Naive thymus-derived CD8-positive, alpha-beta T cell (primary cell): ENCODE results near the gene UBA6. TPM values are rescaled to one million over a fixed set of nuclear protein-coding genes. Genes with fewer than 3 reads are reported as not detected.

Experiments
- ATAC-seq, 2 donors: fragments of 150-1000 bp; cut with Tn5 transposase in 1 of 2; sonication (Bioruptor Pico), chemical (Tn5 transposase) in 1 of 2; 1 replicate in 1 of 2; 2 replicates in 1 of 2; pipeline ENCODE4 v1.10.0; 2021; ENCODE audit warnings: mild to moderate bottlenecking in 2 of 2, moderate library complexity in 2 of 2
- POLR2A ChIA-PET: fragments of 350-600 bp; sonication (Branson Sonifier 250); formaldehyde crosslinking; loops from one replicate; lab custom pipeline; 2021; ENCODE audit warnings: antibody characterized with exemption; lab: Charles Lee
- DNase-seq, 10 donors: peaks; one replicate each; pipeline versions ENCODE4 v3.0.0 to v3.0.0-alpha.2; 2020 to 2022
- H3K27ac Mint-ChIP-seq, 10 donors: one replicate each; pipeline ENCODE4 v1.8.0; 2020 to 2022; ENCODE audit warnings: mild to moderate bottlenecking in 10 of 10, mixed read lengths in 10 of 10, moderate library complexity in 4 of 10, inconsistent platforms in 1 of 10
- H3K27me3 Mint-ChIP-seq, 5 donors: one replicate each; pipeline ENCODE4 v1.8.0; 2021 to 2022; ENCODE audit warnings: mixed read lengths in 5 of 5
- H3K36me3 Mint-ChIP-seq, 3 donors: one replicate each; pipeline ENCODE4 v1.8.0; 2020 to 2022; ENCODE audit warnings: mixed read lengths in 3 of 3, mild to moderate bottlenecking in 2 of 3, inconsistent platforms in 1 of 3
- H3K4me1 Mint-ChIP-seq, 4 donors: one replicate each; pipeline ENCODE4 v1.8.0; 2021 to 2022; ENCODE audit warnings: mixed read lengths in 4 of 4
- H3K4me3 Mint-ChIP-seq, 10 donors: one replicate each; pipeline ENCODE4 v1.8.0; 2020 to 2022; ENCODE audit warnings: mild to moderate bottlenecking in 10 of 10, mixed read lengths in 10 of 10, moderate library complexity in 6 of 10, inconsistent platforms in 1 of 10
- H3K9me3 Mint-ChIP-seq, 9 donors: one replicate each; pipeline ENCODE4 v1.8.0; 2020 to 2022; ENCODE audit warnings: mixed read lengths in 9 of 9, mild to moderate bottlenecking in 3 of 9, inconsistent platforms in 1 of 9, moderate library complexity in 1 of 9
- polyA plus RNA-seq, 3 donors: library from polyadenylated mRNA; unstranded; fragments of 300-500 nt; fragmentation: Illumina TruSeq; gene quantifications; one replicate each; pipeline ENCODE4 v1.2.3, GENCODE V29; 2021
- total RNA-seq, 8 experiments: library from RNA in 2 of 8; stranded (reverse) in 2 of 8; gene quantifications; one replicate each; pipeline ENCODE4 v1.2.3 and lab custom pipeline; 2021 to 2026

UBA6 gene
- total and polyA plus RNA-seq, 5 experiments from 2014 or later, result 18.2 to 52.9 (median 19.5) TPM

- Mint-ChIP-seq H3K4me1 (peaks cover 0 to 37% (median 0%) of the 10 kb centered on the region in 4 donors), H3K4me3 (no peak overlapping the region), H3K9me3 (no peaks in the 10 kb centered on the region), H3K27ac (no peak overlapping the region), H3K27me3 (no peaks in the 10 kb centered on the region), H3K36me3 (no peaks in the 10 kb centered on the region)
- DNase-seq (no peak), ATAC-seq (no peak)
- POLR2A ChIA-PET, result no interaction called here
Observed at GRCh38 chr4:67565284-67565683, 135.7 kb downstream of the UBA6 start.

Other genes starting within 250 kb of the UBA6 start
- gene CENPC, start 155.7 kb downstream of the UBA6 start, total RNA-seq, result 10 to 100 TPM; 56.9 to 65.0 TPM
- 10 to 100 TPM; 16.1 to 19.7 (median 18.6) TPM for gene CENPC, start 155.7 kb downstream of the UBA6 start, polyA plus RNA-seq
- 1 to 10 TPM; 3.5 to 4.0 TPM for gene STAP1, start 142.4 kb downstream of the UBA6 start, total RNA-seq
- gene STAP1, start 142.4 kb downstream of the UBA6 start, polyA plus RNA-seq, result 1 to 10 TPM in 1 of 3 donors, under 1 TPM in 2; 0.59 to 1.1 (median 0.93) TPM
- not detected for gene GNRHR, start 53.2 kb upstream of the UBA6 start, total RNA-seq
- not detected for gene GNRHR, start 53.2 kb upstream of the UBA6 start, polyA plus RNA-seq
- not detected for gene TMPRSS11D, start 182.8 kb upstream of the UBA6 start, total RNA-seq
- not detected for gene TMPRSS11D, start 182.8 kb upstream of the UBA6 start, polyA plus RNA-seq